ENCODE measurements around the gene MYPOP. TPM values are rescaled to one million over a fixed set of nuclear protein-coding genes. Genes with fewer than 3 reads are reported as not detected.

Gene MYPOP
- total RNA-seq, 1 donor from 2014 or later = 7.2 TPM

Other genes starting within 250 kb of the MYPOP start
- gene GIPR, start 234.4 kb downstream of the MYPOP start, total RNA-seq = 4.3 and 6.1 TPM in 2 replicates
- 757 and 760 TPM in 2 replicates for gene SNRPD2, start 210.7 kb downstream of the MYPOP start, total RNA-seq
- gene QPCTL, start 209.9 kb downstream of the MYPOP start, total RNA-seq = 13.7 and 18.0 TPM in 2 replicates
- gene FBXO46, start 171.7 kb downstream of the MYPOP start, total RNA-seq = 35.1 and 35.4 TPM in 2 replicates
- gene MEIOSIN, start 169.2 kb downstream of the MYPOP start, total RNA-seq = not detected in 2 replicates
- 3.7 and 5.6 TPM in 2 replicates for gene SIX5, start 133.4 kb downstream of the MYPOP start, total RNA-seq
- gene DMPK, start 120.1 kb downstream of the MYPOP start, total RNA-seq = 22.8 and 23.9 TPM in 2 replicates
- gene DMWD, start 109.8 kb downstream of the MYPOP start, total RNA-seq = 50.0 and 55.8 TPM in 2 replicates
- 0.29 and 0.59 TPM in 2 replicates for gene RSPH6A, start 87.3 kb downstream of the MYPOP start, total RNA-seq
- 118 and 120 TPM in 2 replicates for gene SYMPK, start 39.5 kb downstream of the MYPOP start, total RNA-seq
- 0.27 and 0.34 TPM in 2 replicates for gene FOXA3, start 38.3 kb downstream of the MYPOP start, total RNA-seq
- gene IRF2BP1, start 16.5 kb downstream of the MYPOP start, total RNA-seq = 20.9 and 21.5 TPM in 2 replicates
- not detected in 2 replicates for gene NANOS2, start 12.2 kb upstream of the MYPOP start, total RNA-seq
- not detected in 2 replicates for gene NOVA2, start 71.3 kb upstream of the MYPOP start, total RNA-seq
- gene CCDC61, start 92.9 kb upstream of the MYPOP start, total RNA-seq = 24.0 and 24.1 TPM in 2 replicates
- not detected in 2 replicates for gene PGLYRP1, start 120.4 kb upstream of the MYPOP start, total RNA-seq
- gene IGFL4, start 138.4 kb upstream of the MYPOP start, total RNA-seq = not detected in 2 replicates
- gene IGFL3, start 222.1 kb upstream of the MYPOP start, total RNA-seq = not detected in 2 replicates
- gene IGFL2, start 245.6 kb upstream of the MYPOP start, total RNA-seq = 0.23 TPM in 1 of 2 replicates, not detected in the other